Astrocyte (in vitro differentiated cells and primary cell): ENCODE data around the gene TCEA2. TPM values are rescaled to one million over a fixed set of nuclear protein-coding genes. Genes with fewer than 3 reads are reported as not detected.
A peak's percentile ranks its signal among the peaks of the same experiment; 100 is the strongest.

Experiments used
- DNase-seq: peaks from one replicate; pipeline ENCODE4 v3.0.0-alpha.2; 2010; ENCODE audit warnings: low read depth
- FAIRE-seq: peaks from 2 replicates; lab custom pipeline; 2011; peaks lifted over from hg19 to GRCh38; lab: Jason Lieb, UNC
- H2AFZ ChIP-seq: 2 replicates; pipeline ENCODE4 v1.6.0; 2012; ENCODE audit warnings: low read depth, low read length, inconsistent platforms
- H3K27ac ChIP-seq: 2 replicates; pipeline ENCODE4 v1.5.1; 2011; ENCODE audit warnings: low read depth, low read length, inconsistent platforms
- H3K27me3 ChIP-seq: 2 replicates; pipeline ENCODE4 v1.6.0; 2011; ENCODE audit warnings: low read length, inconsistent platforms; ENCODE audit not compliant: insufficient read depth
- H3K36me3 ChIP-seq: 2 replicates; pipeline ENCODE4 v1.5.1; 2011; ENCODE audit warnings: low read length, inconsistent platforms; ENCODE audit not compliant: insufficient read depth
- H3K4me1 ChIP-seq: 2 replicates; pipeline ENCODE4 v1.5.1; 2011; ENCODE audit warnings: low read length, inconsistent platforms; ENCODE audit not compliant: insufficient read depth
- H3K4me2 ChIP-seq: 2 replicates; pipeline ENCODE4 v1.6.0; 2012; ENCODE audit warnings: low read length, inconsistent platforms
- H3K4me3 ChIP-seq: 2 replicates; pipeline ENCODE4 v1.5.1; 2011; ENCODE audit warnings: low read depth, mild to moderate bottlenecking, low read length, inconsistent platforms; ENCODE audit not compliant: insufficient read depth
- H3K79me2 ChIP-seq: 2 replicates; pipeline ENCODE4 v1.6.0; 2012; ENCODE audit warnings: mild to moderate bottlenecking, low read length, inconsistent platforms; ENCODE audit not compliant: insufficient read depth
- H3K9ac ChIP-seq: 2 replicates; pipeline ENCODE4 v1.6.0; 2012; ENCODE audit warnings: mild to moderate bottlenecking, low read length, inconsistent platforms
- H3K9me3 ChIP-seq: 2 replicates; pipeline ENCODE4 v1.5.1; 2012; ENCODE audit warnings: low read depth, mild to moderate bottlenecking, low read length, inconsistent platforms; ENCODE audit not compliant: insufficient read depth
- H4K20me1 ChIP-seq: 2 replicates; pipeline ENCODE4 v1.6.0; 2012; ENCODE audit warnings: low read length, inconsistent platforms; ENCODE audit not compliant: insufficient read depth
- H3K27ac Mint-ChIP-seq: one replicate; pipeline ENCODE4 v1.8.0; 2021; ENCODE audit warnings: mild to moderate bottlenecking, mixed read lengths; ENCODE audit not compliant: unreplicated experiment
- H3K27me3 Mint-ChIP-seq: one replicate; pipeline ENCODE4 v1.8.0; 2021; ENCODE audit warnings: low read depth, mixed read lengths; ENCODE audit not compliant: unreplicated experiment
- H3K36me3 Mint-ChIP-seq: one replicate; pipeline ENCODE4 v1.8.0; 2021; ENCODE audit warnings: low read depth, mixed read lengths; ENCODE audit not compliant: unreplicated experiment
- H3K4me1 Mint-ChIP-seq: one replicate; pipeline ENCODE4 v1.8.0; 2021; ENCODE audit warnings: low read depth, mixed read lengths; ENCODE audit not compliant: unreplicated experiment
- H3K4me3 Mint-ChIP-seq: one replicate; pipeline ENCODE4 v1.8.0; 2021; ENCODE audit warnings: mild to moderate bottlenecking, moderate library complexity, mixed read lengths; ENCODE audit not compliant: unreplicated experiment
- H3K9me3 Mint-ChIP-seq: one replicate; pipeline ENCODE4 v1.8.0; 2021; ENCODE audit warnings: mild to moderate bottlenecking, mixed read lengths; ENCODE audit not compliant: unreplicated experiment
- CTCF ChIP-seq: IDR thresholded peaks from 2 replicates; pipeline ENCODE4 v1.5.1; 2011; ENCODE audit warnings: low read depth, mild to moderate bottlenecking, inconsistent platforms, low read length, moderate library complexity; ENCODE audit not compliant: insufficient read depth
- EZH2 ChIP-seq: IDR thresholded peaks from 2 replicates; pipeline ENCODE4 v1.6.1; 2012; ENCODE audit warnings: mild to moderate bottlenecking, low read length, inconsistent platforms; ENCODE audit not compliant: insufficient read depth
- total RNA-seq: library from RNA; stranded (reverse); gene quantifications from 2 replicates; pipeline ENCODE4 v1.2.1, GENCODE V29; 2021

The TCEA2 gene
- total RNA-seq, 1 donor from 2014 or later: 53.1 TPM

GRCh38 chr20:64056889-64057627 is 5.9 kb upstream of the TCEA2 start:
- FAIRE-seq: no peak
- peaks cover 15% of the 10 kb centered on the region for H3K27me3 Mint-ChIP-seq
- Histone ChIP-seq H3K9me3 (no peaks in the 10 kb centered on the region), H3K9ac (no peak overlapping the region), H3K79me2 (no peaks in the 10 kb centered on the region), H4K20me1 (no peaks in the 10 kb centered on the region), H3K36me3 (no peaks in the 10 kb centered on the region), H3K4me2 (no peak overlapping the region), H3K4me3 (no peak overlapping the region), H3K4me1 (peaks cover 11% of the 10 kb centered on the region), H3K27me3 (peaks cover 11% of the 10 kb centered on the region), H3K27ac (no peak overlapping the region), H2AFZ (no peak overlapping the region)
- TF ChIP-seq EZH2 (no peak), CTCF (no peak)
- H3K4me3 Mint-ChIP-seq: no peak overlapping the region
- no peak for DNase-seq
- H3K4me1 Mint-ChIP-seq: peaks cover 6% of the 10 kb centered on the region
- H3K27ac Mint-ChIP-seq: peak overlapping the region; percentile 26
- H3K36me3 Mint-ChIP-seq: no peaks in the 10 kb centered on the region
- no peaks in the 10 kb centered on the region for H3K9me3 Mint-ChIP-seq

GRCh38 chr20:64057628-64058498 is 5.1 kb upstream of the TCEA2 start:
- no peak overlapping the region for H2AFZ ChIP-seq
- no peak for TF ChIP-seq EZH2
- TF ChIP-seq CTCF: peak; percentile 53
- no peak for FAIRE-seq

More at GRCh38 chr20:64057628-64058498, 5.1 kb upstream of the TCEA2 start:
- Mint-ChIP-seq H3K27me3 (peaks cover 10% of the 10 kb centered on the region), H3K4me3 (no peak overlapping the region), H3K9me3 (no peaks in the 10 kb centered on the region), H3K4me1 (peaks cover 6% of the 10 kb centered on the region), H3K27ac (peak overlapping the region; percentile 26), H3K36me3 (no peaks in the 10 kb centered on the region)
- H3K4me1 ChIP-seq: peaks cover 18% of the 10 kb centered on the region
- no peak overlapping the region for H3K9ac ChIP-seq
- H3K27ac ChIP-seq: no peak overlapping the region
- no peaks in the 10 kb centered on the region for H3K79me2 ChIP-seq
- no peaks in the 10 kb centered on the region for H3K36me3 ChIP-seq
- peak overlapping the region; percentile 3 for H3K4me2 ChIP-seq
- no peak overlapping the region for H3K4me3 ChIP-seq
- no peak for DNase-seq
- H3K27me3 ChIP-seq: peaks cover 8% of the 10 kb centered on the region
- H4K20me1 ChIP-seq: no peaks in the 10 kb centered on the region
- no peaks in the 10 kb centered on the region for H3K9me3 ChIP-seq
